HG02885 (cell line): Measurements from ENCODE around the gene MPV17L2.

Source experiments
- ATAC-seq: cut with Tn5 transposase; IDR thresholded peaks from one replicate; pipeline ENCODE4 v1.9.1; 2021; ENCODE audit warnings: mild to moderate bottlenecking; ENCODE audit not compliant: unreplicated experiment, poor library complexity

The MPV17L2 gene

GRCh38 chr19:18160493-18160970 lies 32.5 kb upstream of the MPV17L2 start:
- no peak for ATAC-seq

DNA sequence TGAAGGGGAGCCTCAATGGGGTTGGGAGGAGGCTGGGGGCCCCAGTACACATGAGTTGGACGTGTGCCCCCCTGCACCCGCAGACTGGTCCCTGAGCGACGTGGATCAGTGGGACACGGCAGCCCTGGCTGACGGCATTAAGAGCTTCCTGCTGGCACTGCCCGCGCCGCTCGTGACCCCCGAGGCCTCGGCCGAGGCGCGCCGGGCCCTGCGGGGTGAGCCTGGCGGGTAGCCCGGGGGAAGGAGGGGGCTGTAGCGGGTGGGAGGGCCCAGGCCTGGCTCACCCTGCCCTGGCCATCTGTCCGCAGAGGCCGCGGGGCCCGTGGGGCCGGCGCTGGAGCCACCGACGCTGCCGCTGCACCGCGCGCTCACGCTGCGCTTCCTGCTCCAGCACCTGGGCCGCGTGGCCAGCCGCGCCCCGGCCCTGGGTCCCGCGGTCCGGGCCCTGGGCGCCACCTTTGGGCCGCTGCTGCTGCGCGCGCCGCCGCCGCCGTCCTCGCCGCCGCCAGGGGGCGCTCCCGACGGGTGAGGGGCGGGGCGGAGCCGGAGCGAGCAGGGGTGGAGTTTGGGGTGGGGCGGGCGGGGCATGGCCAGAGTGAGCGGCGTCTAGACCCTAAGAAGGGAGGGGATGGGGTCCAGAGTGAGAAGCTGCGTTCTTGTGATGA lies 31.9 kb upstream of the MPV17L2 start:
- ATAC-seq, result peak; percentile 82

DNA sequence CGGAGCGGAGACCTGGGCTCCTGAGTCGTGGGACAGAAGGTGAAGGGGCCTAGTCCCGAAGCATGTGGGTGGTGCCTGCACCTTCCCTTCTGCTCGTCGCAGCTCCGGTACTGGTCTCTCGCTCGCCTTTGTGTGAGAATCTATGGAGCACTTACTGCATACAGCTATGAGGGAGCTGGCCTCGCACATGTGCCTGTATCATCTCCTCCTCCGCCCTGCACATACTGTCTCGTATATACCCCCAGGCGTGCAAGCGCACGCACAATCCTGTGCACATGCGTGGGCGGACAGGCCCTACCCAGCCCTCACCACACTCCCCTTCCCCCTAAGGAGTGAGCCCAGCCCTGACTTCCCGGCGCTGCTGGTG lies 31.4 kb upstream of the MPV17L2 start:
- peak; percentile 12 for ATAC-seq

DNA sequence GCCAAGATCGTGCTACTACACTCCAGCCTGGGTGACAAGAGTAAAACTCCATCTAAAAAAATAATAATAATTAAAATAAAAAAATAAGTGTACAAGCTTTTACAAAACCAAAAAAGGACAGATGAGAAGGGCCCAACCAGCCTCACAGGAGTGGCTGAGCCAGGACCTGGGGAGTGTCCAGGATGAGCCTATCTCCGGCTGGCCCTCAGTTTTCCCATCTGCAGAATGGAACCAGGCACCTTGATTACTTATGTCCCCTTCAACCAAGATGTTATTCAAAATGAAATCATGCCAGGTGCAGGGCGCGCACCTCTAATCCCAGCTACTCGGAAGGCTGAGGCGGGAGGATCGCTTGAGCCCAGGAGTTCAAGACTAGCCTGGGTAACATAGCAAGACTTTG lies 28.9 kb upstream of the MPV17L2 start:
- no peak for ATAC-seq

DNA sequence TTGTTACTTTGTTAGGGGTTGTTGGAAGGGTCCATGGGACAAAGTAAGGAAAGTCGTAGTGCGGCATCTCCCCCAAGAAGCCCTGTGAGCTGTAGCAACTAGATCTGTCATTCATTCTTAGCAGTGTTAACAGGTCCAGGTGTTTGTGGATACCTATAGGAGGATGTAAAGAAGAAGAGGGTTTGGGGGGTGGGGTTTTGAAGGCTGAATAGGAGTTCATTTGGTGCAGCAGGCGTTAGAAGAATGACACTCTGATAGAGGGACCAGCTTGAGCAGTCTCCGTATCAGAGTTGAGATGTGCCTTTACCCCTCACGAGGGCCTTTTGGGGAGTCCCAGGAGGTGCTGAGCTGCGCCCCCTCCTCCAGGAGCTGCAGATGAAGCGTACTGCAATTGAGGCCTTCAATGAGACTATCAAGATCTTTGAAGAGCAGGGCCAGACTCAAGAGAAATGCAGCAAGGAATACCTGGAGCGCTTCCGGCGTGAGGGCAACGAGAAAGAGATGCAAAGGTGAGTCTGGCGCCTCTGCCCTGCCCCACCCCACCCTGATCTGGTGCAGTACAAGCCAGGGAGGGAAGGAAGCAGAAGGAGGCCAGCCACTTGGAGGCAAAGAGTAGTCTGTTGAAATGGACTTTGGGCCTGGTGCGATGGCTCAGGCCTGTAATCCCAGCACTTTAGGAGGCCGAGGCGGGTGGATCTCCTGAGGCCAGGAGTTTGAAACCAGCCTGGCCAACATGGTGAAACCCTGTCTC lies 27.0 kb upstream of the MPV17L2 start:
- ATAC-seq, result no peak

- ATAC-seq, result no peak
Observed at GRCh38 chr19:18167011-18167410, 26.0 kb upstream of the MPV17L2 start.

DNA sequence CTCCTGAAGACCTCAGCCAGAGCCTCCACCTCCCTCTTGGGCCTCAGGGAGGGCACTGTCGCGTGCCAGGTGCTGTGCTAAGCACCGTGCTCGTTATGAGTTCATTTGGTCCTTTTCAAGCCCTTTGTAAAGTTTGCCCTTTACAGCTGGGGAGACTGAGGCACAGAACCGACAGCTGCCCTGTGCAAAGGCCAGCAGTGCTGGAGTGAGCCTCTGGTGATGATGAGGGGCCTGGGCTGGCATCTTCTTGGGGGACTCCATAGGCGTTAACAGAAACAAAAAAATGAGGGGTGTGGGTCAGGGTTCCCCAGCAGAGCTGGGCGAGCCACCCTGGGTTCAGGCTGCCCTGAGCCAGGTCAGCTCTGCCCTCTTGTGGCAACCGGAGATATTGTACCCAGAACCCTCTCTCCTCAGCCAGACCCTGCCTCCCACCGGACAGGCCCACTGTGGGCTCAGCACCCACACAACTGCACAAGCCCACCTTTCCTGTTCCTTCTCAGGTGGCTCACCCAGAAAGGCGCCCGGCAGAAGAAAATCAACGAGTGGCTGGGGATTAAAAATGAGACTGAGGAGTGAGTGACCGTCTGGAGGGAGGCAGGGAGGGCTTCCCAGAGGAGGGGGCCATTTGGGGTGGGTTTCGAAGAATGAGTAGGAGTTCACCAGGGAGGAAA lies 24.9 kb upstream of the MPV17L2 start:
- ATAC-seq, result no peak

DNA sequence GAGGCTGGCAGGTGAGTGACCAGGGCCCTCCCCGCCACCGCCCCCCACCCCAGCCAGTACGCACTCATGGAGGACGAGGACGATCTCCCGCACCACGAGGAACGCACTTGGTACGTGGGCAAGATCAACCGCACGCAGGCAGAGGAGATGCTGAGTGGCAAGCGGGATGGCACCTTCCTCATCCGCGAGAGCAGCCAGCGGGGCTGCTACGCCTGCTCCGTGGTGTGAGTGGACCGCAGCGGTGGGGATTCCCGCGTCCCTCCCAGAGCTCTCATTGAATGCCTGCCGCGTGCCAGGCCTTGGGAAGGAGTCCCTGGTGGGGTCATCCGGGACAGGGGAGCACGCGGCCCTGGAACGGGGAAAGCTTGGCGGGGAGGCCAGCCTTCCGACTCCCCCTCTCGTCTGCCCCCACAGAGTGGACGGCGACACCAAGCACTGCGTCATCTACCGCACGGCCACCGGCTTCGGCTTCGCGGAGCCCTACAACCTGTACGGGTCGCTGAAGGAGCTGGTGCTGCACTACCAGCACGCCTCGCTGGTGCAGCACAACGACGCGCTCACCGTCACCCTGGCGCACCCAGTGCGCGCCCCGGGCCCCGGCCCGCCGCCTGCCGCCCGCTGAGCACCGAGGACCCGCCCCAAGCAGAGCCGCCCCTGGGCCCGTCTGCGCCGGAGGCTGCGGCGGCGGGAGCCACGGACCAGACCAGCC lies 24.2 kb upstream of the MPV17L2 start:
- no peak for ATAC-seq

DNA sequence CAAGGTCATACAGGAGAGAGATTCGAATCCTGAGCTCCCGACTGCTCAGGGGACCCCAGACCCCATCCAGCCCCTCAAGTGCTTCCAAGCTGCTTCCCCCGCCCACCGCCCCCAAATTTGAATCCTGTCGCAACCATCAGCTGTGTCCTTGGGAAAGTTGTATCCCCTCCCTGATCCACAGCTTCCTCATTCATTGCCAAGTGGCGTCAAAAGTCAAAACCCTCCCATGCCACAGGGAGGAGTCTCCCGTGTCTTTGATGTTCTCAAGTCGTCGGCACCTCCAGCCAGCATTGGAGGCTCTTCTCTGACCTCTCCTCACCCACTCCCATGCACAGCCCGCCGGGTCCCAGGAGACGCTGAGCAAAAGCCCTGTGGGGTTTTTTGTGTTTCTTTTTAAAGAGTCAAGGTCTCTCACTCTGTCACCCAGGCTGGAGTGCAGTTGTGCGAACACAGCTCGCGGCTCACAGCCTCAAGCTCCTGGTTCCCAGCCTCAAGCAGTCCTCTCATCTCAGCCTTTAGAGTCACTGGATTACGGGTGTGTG lies 22.2 kb upstream of the MPV17L2 start:
- ATAC-seq, result peak; percentile 20

GRCh38 chr19:18171605-18172327 lies 21.3 kb upstream of the MPV17L2 start:
- ATAC-seq, result no peak

DNA sequence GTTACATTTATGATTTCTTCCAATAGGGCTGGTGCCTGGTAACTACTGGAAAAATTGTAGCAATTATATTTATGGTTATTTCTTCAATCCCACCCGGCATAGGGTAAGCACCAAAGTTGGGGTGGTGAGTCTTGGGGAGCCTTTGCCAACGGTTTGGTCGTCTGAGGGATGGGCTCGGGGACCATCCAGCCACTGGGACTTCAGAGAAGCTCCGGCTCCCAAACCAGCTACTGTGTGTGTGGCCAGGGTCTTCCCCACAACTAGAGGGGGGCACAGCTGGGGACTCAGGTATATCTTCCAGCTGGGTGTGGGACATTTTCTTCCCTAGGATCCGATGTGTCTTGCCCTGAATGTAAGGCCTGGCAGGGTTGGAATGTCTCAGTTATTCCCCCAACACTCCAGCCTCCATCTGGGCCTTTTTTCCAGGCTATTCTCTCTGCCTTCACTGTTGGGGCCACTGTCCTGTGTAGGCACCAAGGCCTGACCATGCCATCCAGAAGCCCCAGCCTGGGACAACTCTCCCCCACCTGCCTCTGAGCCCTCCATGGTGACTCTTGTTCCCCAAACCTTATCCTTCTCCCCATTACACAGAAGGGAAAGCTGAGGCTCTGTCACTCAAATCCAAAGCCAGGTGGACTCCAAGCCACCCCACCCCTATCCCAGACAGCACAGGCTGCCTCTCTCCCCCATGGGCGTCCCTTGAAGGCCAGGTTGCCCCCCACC lies 20.5 kb upstream of the MPV17L2 start:
- no peak for ATAC-seq

DNA sequence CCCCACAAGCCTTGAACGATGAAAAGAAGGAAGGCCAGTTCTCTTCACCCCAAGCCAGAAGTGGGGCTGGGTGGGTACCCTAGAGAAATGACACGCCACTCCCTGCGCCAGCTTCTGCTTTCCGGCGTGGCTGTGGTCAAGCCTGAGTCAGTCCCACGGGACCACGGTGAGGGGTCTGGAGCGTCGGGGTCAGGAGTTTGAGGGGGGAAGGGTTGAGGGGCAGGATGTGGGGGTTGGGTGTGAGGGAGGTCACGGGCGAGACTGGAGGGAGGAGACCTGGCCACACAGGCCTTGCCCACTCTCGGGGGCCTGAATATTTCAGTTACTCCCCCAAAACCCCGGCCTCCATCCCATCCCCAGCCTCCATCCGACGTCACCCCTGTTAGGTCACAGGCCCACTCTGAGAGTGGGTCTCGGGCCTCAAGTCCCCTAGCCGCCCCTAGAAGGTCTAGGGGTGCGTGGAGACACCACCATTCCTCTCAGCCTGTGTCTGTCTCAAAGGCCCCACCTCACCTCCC lies 19.9 kb upstream of the MPV17L2 start:
- ATAC-seq, result no peak

DNA sequence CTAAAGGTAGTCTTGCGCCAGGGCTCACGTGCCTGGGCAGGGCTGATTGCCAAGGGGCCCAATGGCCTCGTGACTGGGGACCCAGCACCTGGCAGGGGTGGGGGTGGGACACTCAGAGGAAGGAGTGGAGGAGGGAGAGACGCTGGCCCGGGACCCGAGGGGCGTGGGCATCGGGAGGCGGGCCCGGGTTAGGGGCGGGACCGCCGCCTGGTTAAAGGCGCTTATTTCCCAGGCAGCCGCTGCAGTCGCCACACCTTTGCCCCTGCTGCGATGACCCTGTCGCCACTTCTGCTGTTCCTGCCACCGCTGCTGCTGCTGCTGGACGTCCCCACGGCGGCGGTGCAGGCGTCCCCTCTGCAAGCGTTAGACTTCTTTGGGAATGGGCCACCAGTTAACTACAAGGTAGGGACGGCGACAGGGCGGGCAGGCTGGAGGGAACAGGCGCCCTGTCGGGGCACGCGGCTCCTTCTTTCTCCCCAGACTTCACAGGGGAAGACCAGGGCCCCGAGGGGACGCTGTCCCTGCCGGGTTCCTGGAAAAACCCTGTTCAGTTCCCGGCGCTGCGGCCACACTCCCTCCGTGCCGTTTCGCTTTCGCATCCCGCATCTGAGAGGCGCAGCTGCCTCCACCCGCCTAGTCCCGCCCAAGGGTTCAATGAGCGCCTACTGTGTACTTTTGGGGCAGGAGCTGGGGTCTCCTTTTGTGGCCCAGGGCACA lies 19.3 kb upstream of the MPV17L2 start, which contains the start of gene IFI30:
IFI30 (plus strand) TSS at position 242 of the 717 bp plus-strand sequence; CDS start at position 271, 29 bp downstream.
- ATAC-seq, result peak; percentile 50

DNA sequence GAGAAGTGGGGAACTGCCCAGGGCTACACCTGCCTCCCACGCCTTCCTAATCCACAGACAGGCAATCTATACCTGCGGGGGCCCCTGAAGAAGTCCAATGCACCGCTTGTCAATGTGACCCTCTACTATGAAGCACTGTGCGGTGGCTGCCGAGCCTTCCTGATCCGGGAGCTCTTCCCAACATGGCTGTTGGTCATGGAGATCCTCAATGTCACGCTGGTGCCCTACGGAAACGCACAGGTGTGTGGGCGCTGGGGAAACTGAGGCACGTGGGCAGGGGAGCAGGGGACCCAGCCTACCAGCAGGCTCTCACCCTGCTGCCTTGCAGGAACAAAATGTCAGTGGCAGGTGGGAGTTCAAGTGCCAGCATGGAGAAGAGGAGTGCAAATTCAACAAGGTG lies 18.0 kb upstream of the MPV17L2 start:
- ATAC-seq, result no peak

DNA sequence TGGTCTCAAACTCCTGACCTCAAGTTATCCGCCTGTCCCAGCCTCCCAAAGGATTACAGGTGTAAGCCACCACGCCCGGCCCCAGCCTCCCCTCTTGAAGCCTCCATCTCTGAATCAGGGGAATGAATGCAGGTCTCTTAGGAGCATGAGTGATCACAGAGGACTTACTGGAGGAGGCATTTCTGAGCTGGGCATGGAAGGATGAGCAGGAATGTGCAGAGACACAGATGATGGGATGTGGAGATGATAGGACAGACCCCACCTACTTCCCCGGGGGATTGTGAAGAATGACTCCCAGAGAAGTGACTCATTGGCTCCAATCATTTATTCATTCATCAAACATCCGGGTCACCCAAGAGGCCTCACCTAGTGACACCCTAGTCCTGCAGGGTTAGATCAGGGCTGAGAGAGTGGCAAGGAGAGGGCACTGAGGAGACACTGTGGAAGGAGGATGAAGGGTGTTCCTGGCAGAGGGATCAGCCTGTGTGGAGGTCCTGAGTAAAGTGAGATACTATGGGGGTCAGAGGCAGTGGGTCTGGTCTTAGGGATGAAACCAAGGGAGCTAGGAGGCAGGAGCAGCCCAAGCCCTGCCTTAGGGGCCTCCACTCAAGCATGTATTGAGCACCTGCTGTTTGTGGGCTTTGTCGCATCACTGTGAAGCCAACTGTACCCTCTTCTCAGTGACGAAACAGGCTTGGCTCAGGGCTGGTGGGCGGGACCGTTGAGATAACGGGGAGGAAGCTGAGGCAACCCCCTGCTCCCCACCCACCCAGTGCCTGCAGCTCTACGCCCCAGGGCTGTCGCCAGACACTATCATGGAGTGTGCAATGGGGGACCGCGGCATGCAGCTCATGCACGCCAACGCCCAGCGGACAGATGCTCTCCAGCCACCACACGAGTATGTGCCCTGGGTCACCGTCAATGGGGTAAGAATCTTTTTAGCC lies 16.4 kb upstream of the MPV17L2 start:
- no peak for ATAC-seq

- ATAC-seq, result no peak
Observed at GRCh38 chr19:18179957-18180356, 13.1 kb upstream of the MPV17L2 start.

GRCh38 chr19:18183529-18183928 lies 9.5 kb upstream of the MPV17L2 start:
- ATAC-seq, result no peak
